GM12878 (cell line): ENCODE measurements around the gene LRRC75A. TPM values are rescaled to one million over a fixed set of nuclear protein-coding genes. Genes with fewer than 3 reads are reported as not detected.

Experiments used
- ATAC-seq: fragments of 200-7000 bp; cut with Tn5 transposase; 3 replicates; pipeline ENCODE4 v1.9.1; 2020; ENCODE audit warnings: mild to moderate bottlenecking, moderate library complexity
- BruUV-seq: library from RNA; stranded (reverse); fragments of 400-500 nt; replicated peaks from 2 replicates; lab custom pipeline; 2021; lab: Mats Ljungman, UMichigan
- CTCF ChIA-PET: fragments of 300-600 bp; sonication (Branson Sonifier 250); formaldehyde crosslinking; extraction: SDS; loops from one replicate; lab custom pipeline; 2021; ENCODE audit warnings: inconsistent platforms; lab: Yijun Ruan, JAX
- POLR2A ChIA-PET: fragments of 350-600 bp; formaldehyde crosslinking; extraction: SDS; loops from one replicate; lab custom pipeline; 2021; ENCODE audit warnings: inconsistent platforms; lab: Charles Lee
- RAD21 ChIA-PET: fragments of 300-600 bp; sonication (Branson Sonifier 250); formaldehyde crosslinking; loops from one replicate; lab custom pipeline; 2023; ENCODE audit warnings: antibody characterized with exemption; ENCODE audit not compliant: unreplicated experiment; lab: Charles Lee
- SMC1A ChIA-PET: fragments of 300-600 bp; sonication (Branson Sonifier 250); formaldehyde crosslinking; loops from one replicate; lab custom pipeline; 2023; ENCODE audit not compliant: unreplicated experiment, uncharacterized antibody; lab: Charles Lee
- DNase-seq: peaks from one replicate; pipeline ENCODE4 v3.0.0-alpha.2; 2011; ENCODE audit warnings: low read depth, low spot score
- FAIRE-seq: peaks from 3 replicates; lab custom pipeline; 2011; peaks lifted over from hg19 to GRCh38; lab: Jason Lieb, UNC
- H2AFZ ChIP-seq: 2 replicates; pipeline ENCODE4 v1.6.0; 2011; ENCODE audit warnings: low read depth, low read length, control low read depth; ENCODE audit not compliant: control insufficient read depth
- H3K27ac ChIP-seq: 2 replicates; pipeline ENCODE4 v1.5.1; 2011; ENCODE audit warnings: control low read depth; ENCODE audit not compliant: control insufficient read depth, insufficient read depth
- H3K27me3 ChIP-seq, 2 experiments: replicated peaks in 1 of 2; 2 replicates each; pipeline versions ENCODE4 v1.6.0 to v1.6.1; 2011; ENCODE audit warnings: low read length in 1 of 2; ENCODE audit not compliant: control insufficient read depth in 2 of 2, insufficient read depth in 2 of 2
- H3K36me3 ChIP-seq, 2 experiments: 2 replicates each; pipeline ENCODE4 v1.5.1; 2011; ENCODE audit warnings: low read length in 1 of 2; ENCODE audit not compliant: control insufficient read depth in 2 of 2, insufficient read depth in 2 of 2
- H3K4me1 ChIP-seq: 2 replicates; pipeline ENCODE4 v1.6.1; 2011; ENCODE audit warnings: mild to moderate bottlenecking, low read length, moderate library complexity, mixed read lengths; ENCODE audit not compliant: control insufficient read depth, insufficient read depth
- H3K4me2 ChIP-seq: 2 replicates; pipeline ENCODE4 v1.6.0; 2011; ENCODE audit warnings: control low read depth; ENCODE audit not compliant: control insufficient read depth, insufficient read depth
- H3K4me3 ChIP-seq: fragments of 200-600 bp; sonication (generic); 2 replicates; pipeline ENCODE4 v1.5.1; 2016
- H3K79me2 ChIP-seq: 2 replicates; pipeline ENCODE4 v1.6.0; 2011; ENCODE audit warnings: low read length; ENCODE audit not compliant: control insufficient read depth, insufficient read depth
- H3K9ac ChIP-seq: 2 replicates; pipeline ENCODE4 v1.8.0; 2011; ENCODE audit warnings: low read length, control low read depth, mixed read lengths; ENCODE audit not compliant: control insufficient read depth, insufficient read depth
- H3K9me3 ChIP-seq: replicated peaks from 3 replicates; pipeline ENCODE4 v1.5.1; 2011; ENCODE audit warnings: mild to moderate bottlenecking, low read length; ENCODE audit not compliant: control insufficient read depth, insufficient read depth
- H4K20me1 ChIP-seq: 2 replicates; pipeline ENCODE4 v1.6.0; 2011; ENCODE audit not compliant: control insufficient read depth, insufficient read depth
- BRCA1 ChIP-seq: IDR thresholded peaks from 2 replicates; pipeline ENCODE4 v1.6.1; 2011; ENCODE audit warnings: low read depth, low read length, improper control_type of control experiment
- NFYA ChIP-seq: IDR thresholded peaks from 2 replicates; pipeline ENCODE4 v1.6.1; 2011; ENCODE audit warnings: low read depth, mild to moderate bottlenecking, low read length, improper control_type of control experiment, borderline replicate concordance
- POLR2A ChIP-seq: IDR thresholded peaks from 2 replicates; pipeline ENCODE4 v1.6.1; 2011; ENCODE audit warnings: low read depth, mild to moderate bottlenecking, low read length
- SMAD1 ChIP-seq: fragments of 450-650 bp; IDR thresholded peaks from 2 replicates; pipeline ENCODE4 v1.6.1; 2018; ENCODE audit warnings: mild to moderate bottlenecking, low read depth; ENCODE audit not compliant: partially characterized antibody
- SP1 ChIP-seq: IDR thresholded peaks from one replicate; pipeline ENCODE4 v1.6.1; 2011; ENCODE audit warnings: low read depth, low read length
- SREBF1 ChIP-seq: IDR thresholded peaks from 2 replicates; pipeline ENCODE4 v1.6.1; 2012; ENCODE audit warnings: mild to moderate bottlenecking, low read length
- TBL1XR1 ChIP-seq: IDR thresholded peaks from 2 replicates; pipeline ENCODE4 v1.6.1; 2012; ENCODE audit warnings: low read depth, low read length, improper control_type of control experiment
- TCF12 ChIP-seq: IDR thresholded peaks from 2 replicates; pipeline ENCODE4 v1.6.1; 2011; ENCODE audit warnings: low read depth, mild to moderate bottlenecking, low read length
- TCF3 ChIP-seq: IDR thresholded peaks from 2 replicates; pipeline ENCODE4 v1.6.1; 2012; ENCODE audit warnings: low read depth, mild to moderate bottlenecking, low read length, borderline replicate concordance; ENCODE audit not compliant: insufficient read depth
- ZNF207 ChIP-seq: fragments of 450-650 bp; IDR thresholded peaks from 2 replicates; pipeline ENCODE4 v1.6.1; 2014; ENCODE audit warnings: antibody characterized with exemption, mild to moderate bottlenecking, borderline replicate concordance
- ZNF274 ChIP-seq: IDR thresholded peaks from one replicate; pipeline ENCODE4 v1.8.0; 2011; ENCODE audit not compliant: insufficient read length, insufficient read depth
- WGBS: methylation state at CpG from one replicate; pipeline ENCODE4 v1.1.6; 2016; ENCODE audit warnings: low lambda C conversion rate; ENCODE audit not compliant: insufficient replicate concordance, insufficient coverage; ENCODE audit errors: missing lambda C conversion rate; 5-methylcytosine and 5-hydroxymethylcytosine counted together
- in situ Hi-C: fragments of 300-500 bp; cut with MboI; formaldehyde crosslinking; loops from 9 replicates; pipeline ENCODE4 v1.14.3; 2018; ENCODE audit warnings: mixed read lengths
- intact Hi-C: fragments of 100-400 bp; cut with micrococcal nuclease; formaldehyde crosslinking; loops from one replicate; pipeline ENCODE4 v1.14.2; 2022; ENCODE audit not compliant: unreplicated experiment
- polyA plus RNA-seq, 11 experiments: library from polyadenylated mRNA; depleted of rRNA in 4 of 11; unstranded in 6 of 11; stranded (reverse) in 5 of 11; fragments of >200 nt; fragmentation: Nextera tagmentation in 4 of 11; fragmentation: Illumina TruSeq in 1 of 11; extraction: Ambion mirVana in 4 of 11; extraction: Trizol in 1 of 11; gene quantifications; 1 replicate in 1 of 11; 2 replicates in 10 of 11; pipeline versions ENCODE4 v1.2.1 to v1.2.3, GENCODE V29; 2011 to 2016; ENCODE audit warnings: inconsistent platforms in 2 of 11, missing spikeins in 2 of 11, low read depth in 1 of 11
- total RNA-seq, 4 experiments: library from RNA; depleted of rRNA in 3 of 4; stranded (reverse); fragments of >200 nt in 3 of 4; fragmentation: Illumina TruSeq in 1 of 4; extraction: Trizol in 1 of 4; gene quantifications; 2 replicates each; pipeline versions ENCODE4 v1.2.1 to v1.2.3, GENCODE V29; 2013 to 2021
- TF ChIP-seq, protein P1 (sequence below): fragments of 450-650 bp; IDR thresholded peaks from 2 replicates; pipeline ENCODE4 v1.6.1; 2018; ENCODE audit warnings: borderline replicate concordance, mild to moderate bottlenecking; ENCODE audit not compliant: partially characterized antibody
- TF ChIP-seq, protein P2 (sequence below): fragments of 450-650 bp; formaldehyde crosslinking; IDR thresholded peaks from 2 replicates; pipeline ENCODE4 v1.4.0; 2022; ENCODE audit warnings: mild to moderate bottlenecking, moderate library complexity

LRRC75A gene
- total and polyA plus RNA-seq, 10 of the 15 experiments (the other 5 are each of a cell fraction or from before 2014, with no cell fraction given), result 0.01 to 1.3 (median 0.09) TPM; not detected in 2

DNA sequence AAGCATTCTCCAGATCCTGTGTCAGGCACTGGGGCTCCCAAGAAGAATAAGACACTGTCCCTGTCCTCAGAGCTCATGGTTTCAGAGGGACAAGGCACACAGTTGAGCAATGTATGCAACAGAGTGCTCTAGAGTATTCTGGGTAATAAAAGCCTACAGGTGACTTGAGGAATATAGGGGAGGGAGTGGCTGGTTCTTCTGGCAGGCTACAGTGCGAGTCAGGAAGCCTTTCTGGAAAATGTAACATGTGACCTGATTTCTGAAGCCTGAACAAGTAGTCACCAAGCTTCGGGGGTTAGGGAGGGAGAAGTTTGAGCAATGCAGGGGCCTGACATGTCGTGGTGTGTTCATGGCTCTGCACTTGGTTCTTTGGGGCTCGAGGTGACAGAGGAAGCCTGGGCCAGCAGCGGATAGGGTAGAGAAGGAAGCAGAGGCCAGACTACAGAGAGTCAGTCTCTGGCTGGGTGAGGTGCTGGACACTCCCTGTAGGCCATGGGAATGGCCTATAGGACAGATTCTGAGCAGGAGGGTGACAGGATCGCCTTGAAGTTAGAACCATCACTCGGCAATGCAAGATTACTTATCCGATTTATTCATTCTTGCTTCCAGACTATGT lies 16.0 kb upstream of the LRRC75A start:
- Histone ChIP-seq H3K4me1 (peaks cover 5% of the 10 kb centered on the region; the same call in 1 of the 2 replicates), H3K27me3 (no peaks in the 10 kb centered on the region), H3K9me3 (no peaks in the 10 kb centered on the region), H3K4me3 (no peak overlapping the region), H3K36me3 (no peaks in the 10 kb centered on the region), H4K20me1 (no peaks in the 10 kb centered on the region), H3K9ac (no peak overlapping the region), H3K79me2 (no peaks in the 10 kb centered on the region), H3K27ac (no peak overlapping the region), H3K4me2 (no peak overlapping the region), H2AFZ (no peak overlapping the region)
- intact Hi-C loops (no loop called here), in situ Hi-C loops (no loop called here)
- SMC1A ChIA-PET, result no interaction called here
- POLR2A ChIA-PET, result no interaction called here
- DNase-seq (no peak), ATAC-seq (no peak), FAIRE-seq (no peak)
- CTCF ChIA-PET, result interaction anchor here (0.7 to 2.3 kb wide), 2 partner anchors 14 to 81 kb away, joined by 3 to 9 read pairs; no protein-coding TSS in a partner anchor
- RAD21 ChIA-PET, result no interaction called here
- 41% methylated on average over 8 of the region's 8 CpGs for WGBS
- BruUV-seq, result no TSS peak
- no peak for TF ChIP-seq TBL1XR1
- no peak for TF ChIP-seq POLR2A

DNA sequence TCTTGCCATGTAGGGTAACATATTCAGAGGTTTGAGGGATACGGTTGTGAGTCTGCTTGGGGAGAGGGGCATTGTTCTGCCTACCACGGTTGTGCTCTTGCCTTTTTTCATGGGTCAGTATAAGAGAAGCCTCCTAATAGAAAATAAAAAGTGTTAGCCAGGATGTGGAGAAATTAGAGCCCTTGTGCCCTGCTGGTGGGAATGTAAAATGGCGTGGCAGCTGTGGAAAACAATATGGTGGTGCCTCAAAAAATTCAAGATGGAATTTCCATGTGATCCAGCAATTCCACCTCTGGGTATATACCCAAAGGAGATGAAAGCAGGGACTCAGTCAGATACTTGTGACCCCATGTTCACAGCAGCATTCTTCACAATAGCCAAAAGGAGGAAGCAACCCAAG lies 14.2 kb upstream of the LRRC75A start:
- RAD21 ChIA-PET, result no interaction called here
- intact Hi-C loops, result no loop called here
- Histone ChIP-seq H3K4me2 (no peak overlapping the region), H3K27ac (no peak overlapping the region), H3K4me1 (no peaks in the 10 kb centered on the region), H4K20me1 (no peaks in the 10 kb centered on the region), H3K9ac (no peak overlapping the region), H3K9me3 (no peaks in the 10 kb centered on the region), H3K4me3 (no peak overlapping the region), H3K27me3 (no peaks in the 10 kb centered on the region), H2AFZ (no peak overlapping the region), H3K36me3 (no peaks in the 10 kb centered on the region), H3K79me2 (no peaks in the 10 kb centered on the region)
- SMC1A ChIA-PET, result no interaction called here
- CTCF ChIA-PET, result interaction anchor here (1.0 kb wide), 1 partner anchor 142 kb away, joined by 3 read pairs; no protein-coding TSS in a partner anchor
- WGBS, result 51% methylated on average over 3 of the region's 3 CpGs
- FAIRE-seq (no peak), DNase-seq (no peak), ATAC-seq (no peak)
- in situ Hi-C loops, result no loop called here
- POLR2A ChIA-PET, result no interaction called here
- no TSS peak for BruUV-seq
- TF ChIP-seq ZNF274 (no peak), SREBF1 (no peak), NFYA (no peak), ZNF207 (no peak), TCF3 (no peak), BRCA1 (no peak), SMAD1 (no peak), SP1 (no peak), TCF12 (no peak)
- TF ChIP-seq, protein P1, sequence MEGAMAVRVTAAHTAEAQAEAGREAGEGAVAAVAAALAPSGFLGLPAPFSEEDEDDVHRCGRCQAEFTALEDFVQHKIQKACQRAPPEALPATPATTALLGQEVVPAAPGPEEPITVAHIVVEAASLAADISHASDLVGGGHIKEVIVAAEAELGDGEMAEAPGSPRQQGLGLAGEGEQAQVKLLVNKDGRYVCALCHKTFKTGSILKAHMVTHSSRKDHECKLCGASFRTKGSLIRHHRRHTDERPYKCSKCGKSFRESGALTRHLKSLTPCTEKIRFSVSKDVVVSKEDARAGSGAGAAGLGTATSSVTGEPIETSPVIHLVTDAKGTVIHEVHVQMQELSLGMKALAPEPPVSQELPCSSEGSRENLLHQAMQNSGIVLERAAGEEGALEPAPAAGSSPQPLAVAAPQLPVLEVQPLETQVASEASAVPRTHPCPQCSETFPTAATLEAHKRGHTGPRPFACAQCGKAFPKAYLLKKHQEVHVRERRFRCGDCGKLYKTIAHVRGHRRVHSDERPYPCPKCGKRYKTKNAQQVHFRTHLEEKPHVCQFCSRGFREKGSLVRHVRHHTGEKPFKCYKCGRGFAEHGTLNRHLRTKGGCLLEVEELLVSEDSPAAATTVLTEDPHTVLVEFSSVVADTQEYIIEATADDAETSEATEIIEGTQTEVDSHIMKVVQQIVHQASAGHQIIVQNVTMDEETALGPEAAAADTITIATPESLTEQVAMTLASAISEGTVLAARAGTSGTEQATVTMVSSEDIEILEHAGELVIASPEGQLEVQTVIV, result no peak
- TF ChIP-seq, protein P2, sequence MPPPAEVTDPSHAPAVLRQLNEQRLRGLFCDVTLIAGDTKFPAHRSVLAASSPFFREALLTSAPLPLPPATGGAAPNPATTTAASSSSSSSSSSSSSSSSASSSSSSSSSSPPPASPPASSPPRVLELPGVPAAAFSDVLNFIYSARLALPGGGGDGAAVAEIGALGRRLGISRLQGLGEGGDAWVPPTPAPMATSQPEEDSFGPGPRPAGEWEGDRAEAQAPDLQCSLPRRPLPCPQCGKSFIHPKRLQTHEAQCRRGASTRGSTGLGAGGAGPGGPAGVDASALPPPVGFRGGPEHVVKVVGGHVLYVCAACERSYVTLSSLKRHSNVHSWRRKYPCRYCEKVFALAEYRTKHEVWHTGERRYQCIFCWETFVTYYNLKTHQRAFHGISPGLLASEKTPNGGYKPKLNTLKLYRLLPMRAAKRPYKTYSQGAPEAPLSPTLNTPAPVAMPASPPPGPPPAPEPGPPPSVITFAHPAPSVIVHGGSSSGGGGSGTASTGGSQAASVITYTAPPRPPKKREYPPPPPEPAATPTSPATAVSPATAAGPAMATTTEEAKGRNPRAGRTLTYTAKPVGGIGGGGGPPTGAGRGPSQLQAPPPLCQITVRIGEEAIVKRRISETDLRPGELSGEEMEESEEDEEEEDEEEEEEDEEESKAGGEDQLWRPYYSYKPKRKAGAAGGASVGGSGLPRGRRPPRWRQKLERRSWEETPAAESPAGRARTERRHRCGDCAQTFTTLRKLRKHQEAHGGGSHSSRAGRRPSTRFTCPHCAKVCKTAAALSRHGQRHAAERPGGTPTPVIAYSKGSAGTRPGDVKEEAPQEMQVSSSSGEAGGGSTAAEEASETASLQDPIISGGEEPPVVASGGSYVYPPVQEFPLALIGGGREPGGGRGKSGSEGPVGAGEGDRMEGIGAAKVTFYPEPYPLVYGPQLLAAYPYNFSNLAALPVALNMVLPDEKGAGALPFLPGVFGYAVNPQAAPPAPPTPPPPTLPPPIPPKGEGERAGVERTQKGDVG (CRISPR knock-in tag), result no peak
